Measurements from ENCODE around the gene WASF2. TPM values are rescaled to one million over a fixed set of nuclear protein-coding genes. Genes with fewer than 3 reads are reported as not detected.
A peak's percentile ranks its signal among the peaks of the same experiment; 100 is the strongest.

The WASF2 gene
- total RNA-seq, 1 experiment from 2014 or later = 65.9 TPM

DNA sequence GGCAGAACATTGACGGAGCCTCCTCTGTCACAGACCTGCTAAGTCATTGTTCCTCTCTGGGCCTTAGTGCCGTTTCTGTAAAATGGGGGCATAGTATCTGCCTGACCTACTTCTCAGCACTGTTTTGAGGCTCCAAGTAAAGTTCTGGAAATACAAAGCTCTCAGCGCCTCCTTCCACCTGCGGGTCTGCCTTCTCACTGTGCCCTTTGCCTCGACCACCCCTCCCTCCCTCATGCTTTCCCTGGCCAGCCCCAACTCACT, 15.4 kb upstream of the WASF2 start:
- Mint-ChIP-seq H3K27me3 (ENCODE audit: low read depth) (no peaks in the 10 kb centered on the region; the same call in 1 of the 2 replicates), H3K9me3 (no peaks in the 10 kb centered on the region), H3K36me3 (ENCODE audit: insufficient read depth in 1 of 3, low read depth in 3 of 3) (no peaks in the 10 kb centered on the region), H3K4me1 (peaks cover 22 to 36% of the 10 kb centered on the region in 2 experiments), H3K27ac (peak overlapping the region; percentile 7 to 66 (median 64); a peak in 4 of 7 replicates), H3K4me3 (no peak overlapping the region)
- no peak overlapping the region for H3K14ac ChIP-seq (ENCODE audit: insufficient read depth, low read length)
- H3T11ph ChIP-seq (ENCODE audit: low read length) = no peak overlapping the region
- no peak for DNase-seq
- no peaks in the 10 kb centered on the region for H3K23me2 ChIP-seq (ENCODE audit: insufficient read length, low read depth, low read length, poor library complexity, severe bottlenecking)
- H3K9me3 ChIP-seq (ENCODE audit: control insufficient read depth, low read depth, low read length) = no peaks in the 10 kb centered on the region
- no peak overlapping the region for H2BK12ac ChIP-seq (ENCODE audit: insufficient read length, low read depth, low read length)
- H3K56ac ChIP-seq (ENCODE audit: insufficient read length, low read depth, low read length) = no peak overlapping the region
- H3K79me1 ChIP-seq (ENCODE audit: insufficient read depth, low read depth, low read length, poor library complexity, severe bottlenecking) = no peaks in the 10 kb centered on the region
- no peak overlapping the region for H4K5ac ChIP-seq (ENCODE audit: insufficient read length, low read depth, low read length)
- no peak overlapping the region for H2AFZ ChIP-seq (ENCODE audit: low read length)
- H3K4ac ChIP-seq (ENCODE audit: low read depth, low read length) = no peak overlapping the region
- no peak overlapping the region for H2AK5ac ChIP-seq (ENCODE audit: insufficient read length, low read length)
- H3K18ac ChIP-seq (ENCODE audit: insufficient read length, low read depth, low read length) = no peak overlapping the region
- no peak overlapping the region for H3K23ac ChIP-seq (ENCODE audit: insufficient read length, low read depth, low read length)
- no peaks in the 10 kb centered on the region for H4K20me1 ChIP-seq (ENCODE audit: control insufficient read depth, insufficient read depth, insufficient read length)
- TF ChIP-seq, protein P1, sequence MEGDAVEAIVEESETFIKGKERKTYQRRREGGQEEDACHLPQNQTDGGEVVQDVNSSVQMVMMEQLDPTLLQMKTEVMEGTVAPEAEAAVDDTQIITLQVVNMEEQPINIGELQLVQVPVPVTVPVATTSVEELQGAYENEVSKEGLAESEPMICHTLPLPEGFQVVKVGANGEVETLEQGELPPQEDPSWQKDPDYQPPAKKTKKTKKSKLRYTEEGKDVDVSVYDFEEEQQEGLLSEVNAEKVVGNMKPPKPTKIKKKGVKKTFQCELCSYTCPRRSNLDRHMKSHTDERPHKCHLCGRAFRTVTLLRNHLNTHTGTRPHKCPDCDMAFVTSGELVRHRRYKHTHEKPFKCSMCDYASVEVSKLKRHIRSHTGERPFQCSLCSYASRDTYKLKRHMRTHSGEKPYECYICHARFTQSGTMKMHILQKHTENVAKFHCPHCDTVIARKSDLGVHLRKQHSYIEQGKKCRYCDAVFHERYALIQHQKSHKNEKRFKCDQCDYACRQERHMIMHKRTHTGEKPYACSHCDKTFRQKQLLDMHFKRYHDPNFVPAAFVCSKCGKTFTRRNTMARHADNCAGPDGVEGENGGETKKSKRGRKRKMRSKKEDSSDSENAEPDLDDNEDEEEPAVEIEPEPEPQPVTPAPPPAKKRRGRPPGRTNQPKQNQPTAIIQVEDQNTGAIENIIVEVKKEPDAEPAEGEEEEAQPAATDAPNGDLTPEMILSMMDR (conservative IDR thresholded peaks at IDR 0.05) = no peak
- H3K4me1 ChIP-seq (ENCODE audit: insufficient read depth, low read length) = no peaks in the 10 kb centered on the region
- no peak overlapping the region for H2BK20ac ChIP-seq (ENCODE audit: low read depth, low read length, poor library complexity, severe bottlenecking)
- H3K27me3 ChIP-seq (ENCODE audit: insufficient read depth, low read length) = no peaks in the 10 kb centered on the region
- H3K27ac ChIP-seq (ENCODE audit: insufficient read length, low read depth, low read length) = no peak overlapping the region
- no peak overlapping the region for H2BK5ac ChIP-seq (ENCODE audit: insufficient read length, low read length)
- no peak overlapping the region for H4K91ac ChIP-seq (ENCODE audit: insufficient read length, low read depth, low read length)
- H3K79me2 ChIP-seq (ENCODE audit: insufficient read depth, low read length) = no peaks in the 10 kb centered on the region
- no peak overlapping the region for H4K8ac ChIP-seq (replicated peaks; ENCODE audit: insufficient read length, low read depth, low read length)
- H3K9ac ChIP-seq (ENCODE audit: extremely low read depth, insufficient read length, low read length) = no peak overlapping the region
- no CpG with 5 or more reads among the region's 5 CpGs for WGBS (ENCODE audit: extremely low coverage, insufficient read length, low lambda C conversion rate)
- no peak overlapping the region for H2BK120ac ChIP-seq (ENCODE audit: low read depth, low read length, poor library complexity, severe bottlenecking)
- no peak overlapping the region for H3K4me2 ChIP-seq (ENCODE audit: insufficient read depth, insufficient read length, low read length)
- no peak overlapping the region for H2BK15ac ChIP-seq (ENCODE audit: low read depth, low read length)
